Fibroblast of peridontal ligament (primary cell): ENCODE data around the gene POGZ.
A peak's percentile ranks its signal among the peaks of the same experiment; 100 is the strongest.

Experiments used
- DNase-seq: peaks from one replicate; pipeline ENCODE4 v3.0.0-alpha.2; 2010; ENCODE audit errors: extremely low read depth

The POGZ gene

GRCh38 chr1:151372058-151372934, 87.0 kb downstream of the POGZ start, which contains the start of gene SELENBP1:
Gene SELENBP1, minus strand, starts transcription at chr1:151372705. Its CDS starts 64 bp downstream, at chr1:151372641.
- peak; percentile 83 for DNase-seq

DNA sequence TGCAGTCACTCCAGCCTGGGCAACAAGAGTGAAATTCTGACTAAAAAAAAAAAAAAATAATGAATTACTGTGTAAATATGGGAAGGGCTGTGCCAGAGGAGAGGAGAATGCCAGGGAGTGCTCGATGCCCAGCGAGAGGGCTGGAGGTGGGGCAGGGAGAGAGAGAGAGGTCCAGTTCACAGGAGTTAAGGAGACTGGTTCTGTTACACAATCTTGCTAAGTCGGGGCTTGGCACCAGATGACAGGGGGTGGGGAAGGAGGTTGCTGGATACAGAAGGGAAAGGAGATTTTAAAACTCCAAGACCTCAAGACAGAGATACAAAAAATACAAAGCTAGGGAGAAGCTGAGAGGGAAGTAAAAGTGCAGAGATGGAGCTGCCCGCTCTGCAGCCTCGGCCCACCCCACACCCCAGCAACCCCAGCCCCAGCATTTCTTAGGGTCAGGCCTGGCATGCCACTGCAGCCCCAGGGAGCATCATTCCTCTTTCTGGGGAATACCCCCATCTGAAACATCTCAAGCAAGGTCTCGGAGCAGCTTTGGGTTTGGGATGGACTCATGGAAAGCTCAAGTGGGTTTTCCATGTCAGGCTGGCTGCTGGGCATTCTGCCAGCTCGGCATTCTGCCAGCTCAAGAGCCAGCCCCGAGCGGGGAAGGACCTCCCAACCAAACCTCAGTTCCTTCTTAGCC, 87.8 kb downstream of the POGZ start:
- DNase-seq: peak; percentile 66

- DNase-seq: no peak
Observed at GRCh38 chr1:151370211-151370911, 88.9 kb downstream of the POGZ start.

- DNase-seq: no peak
Observed at GRCh38 chr1:151369621-151370048, 89.7 kb downstream of the POGZ start.

DNA sequence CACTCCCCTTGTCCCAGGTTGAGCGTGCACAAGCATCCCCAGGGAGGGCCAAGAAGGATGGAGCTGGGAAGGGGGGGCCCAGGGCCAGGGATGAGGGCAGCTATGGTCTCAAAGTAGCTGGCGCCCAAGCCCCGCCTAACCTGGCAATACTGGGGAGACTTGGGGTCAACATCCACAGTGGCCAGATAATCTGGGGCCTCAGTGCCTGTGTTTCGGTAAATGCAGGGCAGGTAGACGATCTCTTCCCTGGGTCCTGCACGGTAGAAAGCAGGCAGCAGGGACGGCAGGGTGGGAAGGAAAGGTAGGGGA, 90.0 kb downstream of the POGZ start:
- DNase-seq: no peak

GRCh38 chr1:151368393-151369301, 90.6 kb downstream of the POGZ start:
- no peak for DNase-seq

DNA sequence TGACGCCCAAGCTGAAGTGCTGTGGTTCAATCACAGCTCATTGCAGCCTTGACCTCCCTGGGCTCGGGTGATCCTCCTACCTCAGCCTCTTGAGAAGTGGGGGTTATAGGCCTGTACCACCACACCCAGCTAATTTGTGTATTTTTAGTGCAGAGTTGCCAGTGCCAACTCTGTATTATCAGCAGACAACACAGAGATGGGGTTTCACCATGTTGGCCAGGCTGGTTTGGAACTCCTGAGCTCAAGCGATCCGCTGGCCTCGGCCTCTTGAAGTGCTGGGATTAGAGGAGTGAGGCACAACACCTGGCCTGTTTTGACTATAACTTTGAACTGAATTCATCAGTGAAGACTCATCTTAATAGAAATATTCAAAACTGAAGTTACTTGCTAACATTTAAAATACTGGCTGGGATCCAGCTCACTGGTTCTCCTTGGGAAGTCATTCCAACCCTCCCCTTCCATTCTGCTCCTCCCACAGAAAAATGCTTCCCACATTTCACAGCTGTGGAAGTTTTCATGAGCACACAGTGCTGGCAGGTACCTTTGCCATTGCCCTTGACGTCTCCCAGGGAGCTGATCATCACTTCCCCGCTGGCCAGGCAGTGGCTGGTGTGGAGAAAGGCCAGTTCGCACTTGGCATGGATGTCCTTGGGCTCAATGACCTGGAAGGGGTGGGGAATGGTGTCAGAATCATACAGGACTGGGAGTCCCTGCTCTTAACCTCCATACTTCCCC, 91.5 kb downstream of the POGZ start:
- DNase-seq: peak; percentile 15

DNA sequence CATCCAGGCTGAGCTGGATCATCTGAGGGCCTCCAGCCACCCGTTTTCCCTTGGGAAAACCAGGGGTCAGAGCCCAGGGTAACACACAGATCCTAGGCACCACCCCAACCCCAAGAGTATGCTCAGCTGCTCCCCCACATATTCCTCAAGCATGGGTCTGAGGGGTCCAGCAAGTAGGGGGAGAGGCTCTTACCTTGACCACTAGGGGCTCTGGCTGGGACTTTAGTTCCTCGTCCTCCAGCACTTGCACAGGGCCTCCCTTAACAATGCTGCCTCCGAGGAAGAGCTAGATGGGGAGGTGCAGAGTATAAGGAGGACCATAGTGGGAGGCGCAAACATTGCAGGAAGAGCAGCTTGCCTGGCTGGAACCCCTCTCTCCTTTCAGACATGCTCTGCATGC, 94.3 kb downstream of the POGZ start:
- DNase-seq: no peak

DNA sequence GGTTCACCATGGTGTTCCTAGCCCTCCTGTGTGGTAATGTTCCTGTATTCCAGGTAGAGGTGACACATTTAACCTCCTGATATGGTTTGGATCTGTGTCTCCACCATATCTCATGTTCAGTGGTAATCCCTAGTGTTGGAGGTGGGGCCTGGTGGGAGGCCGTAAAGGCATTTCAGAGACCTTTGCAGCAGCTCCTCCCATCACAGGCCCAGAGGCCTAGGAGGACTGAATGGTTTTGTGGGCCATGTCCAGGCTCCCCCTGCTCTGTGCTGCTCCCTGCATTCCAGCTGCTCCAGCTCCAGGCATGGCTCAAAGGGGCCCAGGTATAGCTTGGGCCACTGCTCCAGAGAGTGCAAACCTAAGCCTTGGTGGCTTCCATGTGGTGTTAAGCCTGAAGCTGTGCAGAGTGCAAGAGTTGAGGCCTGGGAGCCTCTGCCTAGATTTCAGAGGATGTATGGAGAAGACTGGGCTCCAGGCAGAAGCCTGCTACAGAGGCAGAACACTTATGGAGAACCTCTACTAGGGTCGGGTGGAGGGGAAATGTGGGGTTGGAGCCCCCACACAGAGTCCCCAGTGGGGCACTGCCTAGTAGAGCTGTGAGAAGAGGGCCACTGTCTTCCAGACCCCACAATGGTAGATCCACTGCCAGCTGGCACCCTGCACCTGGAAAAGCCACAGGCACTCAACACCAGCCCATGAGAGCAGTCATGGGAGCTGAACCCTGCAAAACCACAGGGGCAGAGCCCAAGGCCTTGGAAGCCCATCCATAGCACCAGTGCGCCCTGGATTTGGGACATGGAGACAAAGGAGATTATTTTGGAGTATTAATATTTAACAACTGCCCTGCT, 96.8 kb downstream of the POGZ start:
- no peak for DNase-seq

- no peak for DNase-seq
Observed at GRCh38 chr1:151361883-151362282, 97.4 kb downstream of the POGZ start.

DNA sequence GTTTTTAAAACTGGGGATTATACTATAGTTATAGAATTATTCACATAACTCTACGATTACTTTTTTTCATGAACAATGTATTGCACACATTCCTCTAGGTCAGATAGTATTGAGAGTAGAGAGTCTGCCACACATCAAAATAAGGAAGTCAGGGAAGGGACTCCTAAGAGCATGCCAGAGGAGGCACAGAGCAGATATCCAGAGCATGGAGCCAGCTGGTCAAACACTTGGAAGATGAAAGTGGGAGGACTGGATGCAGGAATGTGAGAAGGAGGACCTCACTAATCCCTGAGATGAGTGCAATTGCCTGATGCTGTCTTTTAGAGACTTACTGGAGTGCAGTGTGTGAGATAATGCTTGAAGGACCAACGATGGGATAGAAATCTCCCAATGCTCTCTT, 102.6 kb downstream of the POGZ start:
- no peak for DNase-seq
